Testis (tissue), 3 donors: Measurements from ENCODE around the gene LIMA1. TPM values are rescaled to one million over a fixed set of nuclear protein-coding genes. Genes with fewer than 3 reads are reported as not detected.
"Not testable (repeated sequence)": the region's sequence is repeated elsewhere in the genome, so short reads cannot be mapped to it uniquely, and the experiment has no call there.

Experiments used
- DNase-seq: peaks from one replicate; pipeline ENCODE4 v3.0.0-alpha.2; 2019
- H3K27ac ChIP-seq, 2 donors: fragments of 200-600 bp; sonication (generic); one replicate each; pipeline ENCODE4 v1.5.1; 2019
- H3K27me3 ChIP-seq: fragments of 200-600 bp; sonication (generic); one replicate; pipeline ENCODE4 v1.5.1; 2019
- H3K36me3 ChIP-seq: fragments of 200-600 bp; sonication (generic); one replicate; pipeline ENCODE4 v1.5.1; 2017; ENCODE audit warnings: low read depth; ENCODE audit errors: missing control alignments
- H3K4me1 ChIP-seq: fragments of 200-600 bp; sonication (generic); one replicate; pipeline ENCODE4 v1.5.1; 2019
- H3K4me3 ChIP-seq, 2 donors: fragments of 200-600 bp; sonication (generic); one replicate each; pipeline ENCODE4 v1.5.1; 2017 to 2019
- H3K9me3 ChIP-seq: fragments of 200-600 bp; sonication (generic); one replicate; pipeline ENCODE4 v1.5.1; 2017
- CTCF ChIP-seq, 3 experiments: fragments of 450-650 bp in 2 of 3; fragments of 200-600 bp in 1 of 3; sonication (generic) in 1 of 3; IDR thresholded peaks; one replicate each; pipeline ENCODE4 v1.5.1; 2016 to 2019; ENCODE audit warnings: antibody characterized with exemption in 3 of 3, mild to moderate bottlenecking in 2 of 3, moderate library complexity in 1 of 3
- POLR2A ChIP-seq: fragments of 450-650 bp; IDR thresholded peaks from one replicate; pipeline ENCODE4 v1.6.1; 2017; ENCODE audit warnings: antibody characterized with exemption, mild to moderate bottlenecking, moderate library complexity
- whole genome bisulfite sequencing, 2 donors: methylation state at CpG; one replicate each; pipeline ENCODE4 v1.1.5; 2018; 5-methylcytosine and 5-hydroxymethylcytosine counted together
- intact Hi-C: fragments of 100-400 bp; cut with DNase I; formaldehyde crosslinking; loops from one replicate; pipeline ENCODE4 v1.15.1; 2023; ENCODE audit warnings: low total_unique reads
- polyA plus RNA-seq: library from polyadenylated mRNA; stranded (reverse); fragments of 350-450 nt; fragmentation: Illumina TruSeq; extraction: RNeasy Lipid Tissue Mini Kit (QIAGEN cat#74804); gene quantifications from one replicate; pipeline ENCODE4 v1.2.3, GENCODE V29; 2014; ENCODE audit warnings: low read depth, low replicate concordance; ENCODE audit not compliant: insufficient read depth
- total RNA-seq, 2 donors: library from RNA; depleted of rRNA; stranded (reverse); fragments of >200 nt; gene quantifications; one replicate each; pipeline ENCODE4 v1.2.3, GENCODE V29; 2016

LIMA1 gene
- total and polyA plus RNA-seq, 3 donors from 2014 or later: 37.8 to 42.8 (median 41.0) TPM

GRCh38 chr12:50322206-50322605 is 38.9 kb upstream of the LIMA1 start:
- 94 to 95% methylated on average over 3 of the region's 3 CpGs for WGBS, 2 donors
- Histone ChIP-seq H3K4me3 (no peak overlapping the region), H3K27ac (no peak overlapping the region), H3K4me1 (no peaks in the 10 kb centered on the region), H3K9me3 (no peaks in the 10 kb centered on the region), H3K36me3 (no peaks in the 10 kb centered on the region), H3K27me3 (no peaks in the 10 kb centered on the region)
- no peak for TF ChIP-seq POLR2A
- no peak for TF ChIP-seq CTCF (IDR thresholded peaks at IDR 0.05)
- no peak for DNase-seq
- intact Hi-C loops: no loop called here

- no peak overlapping the region for H3K4me3 ChIP-seq
- 58 to 70% methylated on average over 1 of the region's 1 CpG for WGBS, 2 donors
- no peaks in the 10 kb centered on the region for H3K9me3 ChIP-seq
- no peak for TF ChIP-seq POLR2A
- no peak for TF ChIP-seq CTCF (IDR thresholded peaks at IDR 0.05)
- H3K4me1 ChIP-seq: no peaks in the 10 kb centered on the region
- no peak for DNase-seq
- intact Hi-C loops: no loop called here
- no peak overlapping the region for H3K27ac ChIP-seq
- no peaks in the 10 kb centered on the region for H3K27me3 ChIP-seq
- no peaks in the 10 kb centered on the region for H3K36me3 ChIP-seq
Observed at GRCh38 chr12:50317203-50317602, 33.9 kb upstream of the LIMA1 start.

GRCh38 chr12:50315803-50316202 is 32.5 kb upstream of the LIMA1 start:
- no peak for DNase-seq
- WGBS, 2 donors: 92 to 94% methylated on average over 9 of the region's 9 CpGs

GRCh38 chr12:50314636-50315312 is 31.5 kb upstream of the LIMA1 start:
- TF ChIP-seq CTCF (IDR thresholded peaks at IDR 0.05) (peak; percentile 25 to 45 (median 41)), POLR2A (no peak)
- no peaks in the 10 kb centered on the region for H3K9me3 ChIP-seq
- H3K4me3 ChIP-seq: no peak overlapping the region
- H3K4me1 ChIP-seq: no peaks in the 10 kb centered on the region
- intact Hi-C loops: no loop called here
- no peak overlapping the region for H3K27ac ChIP-seq
- 64 to 79% methylated on average over 7 of the region's 7 CpGs for WGBS, 2 donors
- DNase-seq: no peak
- no peaks in the 10 kb centered on the region for H3K27me3 ChIP-seq
- no peaks in the 10 kb centered on the region for H3K36me3 ChIP-seq

More at GRCh38 chr12:50315803-50316202, 32.5 kb upstream of the LIMA1 start:
- intact Hi-C loops: no loop called here
- Histone ChIP-seq H3K27ac (no peak overlapping the region), H3K36me3 (no peaks in the 10 kb centered on the region), H3K4me3 (no peak overlapping the region), H3K9me3 (no peaks in the 10 kb centered on the region), H3K27me3 (no peaks in the 10 kb centered on the region), H3K4me1 (no peaks in the 10 kb centered on the region)
- TF ChIP-seq CTCF (IDR thresholded peaks at IDR 0.05) (no peak), POLR2A (no peak)

- H3K4me1 ChIP-seq, H3K36me3 ChIP-seq, DNase-seq, H3K27ac ChIP-seq, H3K4me3 ChIP-seq, H3K9me3 ChIP-seq, intact Hi-C loops, H3K27me3 ChIP-seq: not testable (repeated sequence)
- 85 to 90% methylated on average over 8 of the region's 8 CpGs for WGBS, 2 donors
Observed at GRCh38 chr12:50313971-50314370, 30.7 kb upstream of the LIMA1 start.
